CD1c-positive myeloid dendritic cell (primary cell): ENCODE data around the gene HDGF.

Experiments used
- DNase-seq: peaks from one replicate; pipeline ENCODE4 v3.0.0-alpha.2; 2016; ENCODE audit errors: extremely low spot score

HDGF gene

GRCh38 chr1:156698995-156699394 lies 52.5 kb downstream of the HDGF start:
- DNase-seq = peak; percentile 59

DNA sequence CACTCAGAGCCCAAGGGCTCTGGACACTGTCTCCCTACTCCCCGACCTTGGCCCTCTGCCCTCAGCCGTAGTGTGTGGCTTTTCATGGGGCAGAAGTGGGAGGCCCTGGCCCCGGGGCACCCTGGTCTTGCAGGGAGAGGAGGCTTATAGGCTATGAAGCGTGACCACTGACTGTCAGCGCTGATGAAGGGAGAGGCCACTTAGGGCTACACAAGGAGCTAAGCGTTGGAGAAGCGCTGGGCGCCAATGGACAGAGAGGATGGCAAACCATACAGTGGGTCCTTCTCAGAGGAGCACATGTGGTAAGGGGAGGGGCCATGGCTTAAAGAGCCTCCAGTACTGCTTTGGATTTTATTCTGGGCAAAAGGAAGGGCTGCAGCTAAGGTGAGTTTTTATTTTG lies 54.0 kb downstream of the HDGF start:
- DNase-seq = no peak

DNA sequence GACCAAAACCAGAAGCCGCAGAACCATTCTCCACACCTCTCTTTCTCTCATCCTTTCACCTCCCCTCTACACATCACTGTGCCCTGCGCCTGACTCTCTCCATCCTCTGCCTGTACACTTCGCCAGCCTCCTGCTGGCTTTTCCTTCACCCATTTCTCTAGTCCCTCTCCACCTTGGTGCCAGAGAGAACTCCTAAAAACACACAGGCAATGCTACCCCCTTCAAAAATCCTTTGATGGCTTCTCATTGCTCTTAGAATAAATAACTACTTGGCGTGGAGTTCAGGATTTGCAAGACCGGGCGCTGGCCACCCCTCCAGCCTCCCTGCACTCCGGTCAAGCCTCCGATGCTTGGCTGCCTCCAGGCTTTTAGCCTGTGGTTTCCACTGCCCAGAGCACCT lies 54.7 kb downstream of the HDGF start:
- DNase-seq = no peak

DNA sequence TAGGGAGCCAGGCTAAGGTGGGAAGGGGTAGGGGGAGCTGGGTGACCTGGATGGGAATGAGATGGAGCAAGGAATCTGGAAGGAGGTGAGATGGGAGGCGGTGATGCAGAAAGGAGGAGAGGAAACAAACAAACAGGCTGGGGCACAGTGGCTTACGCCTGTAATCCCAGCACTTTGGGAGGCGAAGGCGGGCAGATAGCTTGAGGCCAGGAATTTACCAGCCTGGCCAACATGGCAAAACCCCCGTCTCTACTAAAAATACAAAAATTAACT lies 56.8 kb downstream of the HDGF start:
- DNase-seq = no peak

GRCh38 chr1:156693848-156694689 lies 57.4 kb downstream of the HDGF start:
- DNase-seq = peak; percentile 22

GRCh38 chr1:156692925-156693847 lies 58.3 kb downstream of the HDGF start:
- no peak for DNase-seq

DNA sequence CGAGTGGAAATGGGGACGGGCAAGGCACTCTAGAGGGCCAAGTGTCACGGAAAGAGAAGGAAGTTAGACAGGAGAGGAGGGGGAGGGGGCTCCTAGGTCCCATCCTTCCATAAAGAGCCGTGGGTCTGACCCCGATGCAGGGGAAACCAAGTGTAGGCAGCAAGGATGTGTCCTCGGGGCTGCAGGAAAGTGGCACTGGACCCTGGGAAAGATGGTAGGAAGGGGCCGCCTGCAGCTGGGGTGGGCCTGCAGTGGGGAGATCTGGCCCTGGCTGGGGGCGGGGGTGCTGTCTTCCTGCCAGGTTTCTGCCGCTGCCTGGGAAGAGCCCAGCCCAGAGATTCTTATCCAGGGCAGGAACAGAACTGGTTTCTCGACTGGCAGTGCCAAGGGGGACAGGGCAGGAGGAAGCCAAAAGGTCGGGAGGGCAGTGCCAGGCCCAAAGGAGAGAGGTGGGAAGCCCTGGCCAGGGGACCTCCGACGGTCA lies 59.0 kb downstream of the HDGF start:
- no peak for DNase-seq
